Mesodermal cell (in vitro differentiated cells): ENCODE results near the gene ARHGEF6.

Source experiments
- H3K27ac ChIP-seq: 2 replicates; pipeline ENCODE4 v1.7.0; 2013; ENCODE audit warnings: mild to moderate bottlenecking, low read depth, low read length, moderate library complexity; ENCODE audit not compliant: severe bottlenecking
- H3K36me3 ChIP-seq: 2 replicates; pipeline ENCODE4 v1.7.1; 2013; ENCODE audit warnings: mild to moderate bottlenecking, low read length, moderate library complexity; ENCODE audit not compliant: control insufficient read depth, insufficient read depth
- H3K4me1 ChIP-seq: one replicate; pipeline ENCODE4 v1.7.1; 2013; ENCODE audit warnings: mild to moderate bottlenecking, low read length; ENCODE audit not compliant: insufficient read depth, control insufficient read depth, poor library complexity, severe bottlenecking
- H3K4me3 ChIP-seq: 2 replicates; pipeline ENCODE4 v1.7.0; 2013; ENCODE audit warnings: low read length, control low read depth, mild to moderate bottlenecking; ENCODE audit not compliant: insufficient read depth, poor library complexity, severe bottlenecking; ENCODE audit errors: extremely low read depth
- H3K9me3 ChIP-seq: 2 replicates; pipeline ENCODE4 v1.7.1; 2013; ENCODE audit warnings: mild to moderate bottlenecking, low read length, moderate library complexity; ENCODE audit not compliant: control insufficient read depth
- WGBS, 2 experiments: methylation state at CpG; one replicate each; pipeline ENCODE4 v1.1.5; 2013; ENCODE audit warnings: missing lambda C conversion rate in 2 of 2; ENCODE audit not compliant: insufficient coverage in 2 of 2; 5-methylcytosine and 5-hydroxymethylcytosine counted together

ARHGEF6 gene

GRCh38 chrX:136747003-136747986 lies 33.4 kb downstream of the ARHGEF6 start:
- Histone ChIP-seq H3K27ac (no peak overlapping the region), H3K4me3 (no peak overlapping the region), H3K4me1 (peaks cover 26% of the 10 kb centered on the region), H3K9me3 (no peaks in the 10 kb centered on the region), H3K36me3 (no peaks in the 10 kb centered on the region)
- WGBS, 2 experiments, result no CpG with 5 or more reads among the region's 8 CpGs

GRCh38 chrX:136745215-136746173 lies 35.2 kb downstream of the ARHGEF6 start:
- Histone ChIP-seq H3K9me3 (no peaks in the 10 kb centered on the region), H3K4me1 (peaks cover 26% of the 10 kb centered on the region), H3K27ac (no peak overlapping the region), H3K36me3 (no peaks in the 10 kb centered on the region), H3K4me3 (no peak overlapping the region)
- 60 to 73% methylated on average over 1 to 3 of the region's 7 CpGs for WGBS, 2 experiments

GRCh38 chrX:136742721-136743379 lies 37.9 kb downstream of the ARHGEF6 start:
- Histone ChIP-seq H3K9me3 (no peaks in the 10 kb centered on the region), H3K36me3 (no peaks in the 10 kb centered on the region), H3K4me3 (no peak overlapping the region), H3K4me1 (peaks cover 23% of the 10 kb centered on the region), H3K27ac (no peak overlapping the region)
- 94 to 100% methylated on average over 3 of the region's 7 CpGs for WGBS, 2 experiments

- no peak overlapping the region for H3K27ac ChIP-seq
- H3K4me1 ChIP-seq, result peaks cover 12% of the 10 kb centered on the region
- 82 to 100% methylated on average over 1 to 3 of the region's 4 CpGs for WGBS, 2 experiments
- no peaks in the 10 kb centered on the region for H3K36me3 ChIP-seq
- H3K4me3 ChIP-seq, result no peak overlapping the region
- no peaks in the 10 kb centered on the region for H3K9me3 ChIP-seq
Observed at GRCh38 chrX:136738049-136738729, 42.5 kb downstream of the ARHGEF6 start.

- WGBS, 2 experiments, result 67 to 73% methylated on average over 1 to 3 of the region's 7 CpGs
Observed at GRCh38 chrX:136736690-136737089, 44.0 kb downstream of the ARHGEF6 start.

GRCh38 chrX:136735601-136736000 lies 45.1 kb downstream of the ARHGEF6 start:
- peaks cover 3% of the 10 kb centered on the region for H3K4me1 ChIP-seq
- no CpG with 5 or more reads among the region's 1 CpG for WGBS, 2 experiments
- no peak overlapping the region for H3K4me3 ChIP-seq
- no peaks in the 10 kb centered on the region for H3K36me3 ChIP-seq
- H3K9me3 ChIP-seq, result no peaks in the 10 kb centered on the region
- no peak overlapping the region for H3K27ac ChIP-seq

More at GRCh38 chrX:136736690-136737089, 44.0 kb downstream of the ARHGEF6 start:
- H3K36me3 ChIP-seq, result no peaks in the 10 kb centered on the region
- H3K4me3 ChIP-seq, result no peak overlapping the region
- no peaks in the 10 kb centered on the region for H3K9me3 ChIP-seq
- H3K27ac ChIP-seq, result no peak overlapping the region
- H3K4me1 ChIP-seq, result peaks cover 3% of the 10 kb centered on the region

GRCh38 chrX:136733613-136734012 lies 47.1 kb downstream of the ARHGEF6 start:
- Histone ChIP-seq H3K27ac (no peak overlapping the region), H3K36me3 (no peaks in the 10 kb centered on the region), H3K4me3 (no peak overlapping the region), H3K4me1 (peaks cover 3% of the 10 kb centered on the region), H3K9me3 (no peaks in the 10 kb centered on the region)
- 100% methylated on average over 1 of the region's 3 CpGs; no CpG with 5 or more reads in 1 of the 2 experiments for WGBS, 2 experiments

GRCh38 chrX:136731798-136732197 lies 48.9 kb downstream of the ARHGEF6 start:
- no CpG with 5 or more reads among the region's 3 CpGs for WGBS, 2 experiments
- H3K4me3 ChIP-seq, result no peak overlapping the region
- H3K27ac ChIP-seq, result no peak overlapping the region
- H3K9me3 ChIP-seq, result no peaks in the 10 kb centered on the region
- H3K4me1 ChIP-seq, result peaks cover 2% of the 10 kb centered on the region
- no peaks in the 10 kb centered on the region for H3K36me3 ChIP-seq

GRCh38 chrX:136731207-136731782 lies 49.4 kb downstream of the ARHGEF6 start:
- H3K27ac ChIP-seq, result no peak overlapping the region
- WGBS, 2 experiments, result 95% methylated on average over 3 of the region's 5 CpGs
- H3K4me1 ChIP-seq, result no peaks in the 10 kb centered on the region
- no peak overlapping the region for H3K4me3 ChIP-seq
- H3K9me3 ChIP-seq, result no peaks in the 10 kb centered on the region
- H3K36me3 ChIP-seq, result no peaks in the 10 kb centered on the region
